HG03575 (cell line): ENCODE data around the gene PKD1.

ENCODE experiments used
- ATAC-seq: cut with Tn5 transposase; IDR thresholded peaks from one replicate; pipeline ENCODE4 v1.9.1; 2021; ENCODE audit not compliant: unreplicated experiment, insufficient number of reproducible peaks, low FRiP score; ENCODE audit errors: extremely low read depth

PKD1 gene

DNA sequence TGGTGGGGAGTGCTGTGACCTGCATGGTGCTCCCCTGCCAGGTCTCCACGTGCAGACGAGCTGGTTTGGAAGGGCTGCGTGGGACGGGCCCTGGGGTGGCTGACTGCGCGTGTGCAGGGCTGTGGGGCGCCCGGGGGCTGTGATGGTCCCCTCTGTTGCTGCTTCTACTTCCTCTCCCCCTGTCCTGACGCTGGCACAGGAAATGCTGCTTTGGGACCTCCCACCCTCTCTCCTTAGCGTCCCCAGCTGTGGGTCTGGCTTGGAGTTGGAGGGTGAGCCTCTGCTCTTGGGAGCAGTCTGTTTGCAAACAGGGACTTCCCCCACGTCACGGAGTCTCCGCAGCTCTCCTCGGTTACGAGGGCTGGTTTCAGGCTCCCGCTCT is 52.7 kb downstream of the PKD1 start:
- ATAC-seq: no peak

- ATAC-seq: no peak
Measured at GRCh38 chr16:2082171-2082982, 53.3 kb downstream of the PKD1 start.

DNA sequence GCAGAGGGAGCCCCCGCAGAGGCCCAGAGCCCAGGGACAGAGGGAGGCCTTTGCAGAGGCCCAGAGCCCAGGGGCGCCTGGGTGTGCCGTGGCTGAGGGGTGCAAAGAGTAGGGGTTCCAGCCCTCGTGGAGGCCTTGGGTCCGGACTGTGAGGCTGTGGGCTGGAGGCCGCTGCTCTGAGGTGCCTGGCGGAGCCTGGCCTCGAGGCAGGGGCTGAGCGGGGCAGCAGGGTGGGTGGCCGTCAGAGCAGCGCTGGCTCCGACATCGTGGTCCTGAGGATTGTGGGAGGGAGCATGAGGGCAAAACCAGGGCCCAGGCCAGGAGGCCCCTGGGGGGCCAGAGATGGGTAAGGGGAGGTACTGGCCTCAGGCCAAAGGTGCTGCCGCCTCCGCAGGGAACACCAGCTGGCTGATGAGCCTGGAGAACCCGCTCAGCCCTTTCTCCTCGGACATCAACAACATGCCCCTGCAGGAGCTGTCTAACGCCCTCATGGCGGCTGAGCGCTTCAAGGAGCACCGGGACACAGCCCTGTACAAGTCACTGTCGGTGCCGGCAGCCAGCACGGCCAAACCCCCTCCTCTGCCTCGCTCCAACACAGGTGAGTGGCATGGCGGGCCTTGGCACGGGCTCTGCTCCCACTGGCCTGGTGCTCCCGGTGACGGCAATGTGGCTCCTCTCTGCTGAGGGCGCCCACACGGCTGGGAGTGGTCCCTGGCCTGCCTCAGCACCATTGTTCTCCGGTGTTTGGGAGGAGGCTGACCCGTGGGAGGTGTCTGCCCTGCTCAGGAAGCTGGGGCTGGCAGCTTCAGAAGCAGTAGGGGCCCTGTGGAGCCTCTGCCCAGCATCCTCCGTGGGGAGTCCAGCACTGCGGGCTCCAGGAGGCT is 54.3 kb downstream of the PKD1 start:
- no peak for ATAC-seq

- no peak for ATAC-seq
Measured at GRCh38 chr16:2079991-2080390, 55.7 kb downstream of the PKD1 start.

- no peak for ATAC-seq
Measured at GRCh38 chr16:2079311-2079800, 56.3 kb downstream of the PKD1 start.

DNA sequence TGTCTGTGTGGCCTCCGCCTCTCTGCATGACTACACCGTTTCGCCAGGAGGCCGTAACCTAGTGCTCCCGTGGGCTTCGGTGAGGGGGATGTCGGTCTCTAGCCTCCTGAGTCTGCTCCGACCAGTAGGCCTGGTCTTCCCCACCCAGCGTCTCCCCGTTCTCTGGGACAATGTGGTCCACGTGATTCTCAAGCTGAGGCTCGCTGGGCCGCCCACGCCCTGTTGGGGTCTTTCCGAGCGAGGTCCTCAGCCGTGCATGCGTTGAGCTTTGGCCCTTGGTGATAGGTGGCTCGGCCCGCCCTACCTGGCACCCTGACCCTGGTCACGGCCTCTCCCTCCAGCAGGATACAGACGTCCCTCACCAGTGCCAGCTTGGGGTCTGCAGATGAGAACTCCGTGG is 57.0 kb downstream of the PKD1 start:
- ATAC-seq: no peak

GRCh38 chr16:2078096-2078495 is 57.6 kb downstream of the PKD1 start:
- ATAC-seq: no peak

DNA sequence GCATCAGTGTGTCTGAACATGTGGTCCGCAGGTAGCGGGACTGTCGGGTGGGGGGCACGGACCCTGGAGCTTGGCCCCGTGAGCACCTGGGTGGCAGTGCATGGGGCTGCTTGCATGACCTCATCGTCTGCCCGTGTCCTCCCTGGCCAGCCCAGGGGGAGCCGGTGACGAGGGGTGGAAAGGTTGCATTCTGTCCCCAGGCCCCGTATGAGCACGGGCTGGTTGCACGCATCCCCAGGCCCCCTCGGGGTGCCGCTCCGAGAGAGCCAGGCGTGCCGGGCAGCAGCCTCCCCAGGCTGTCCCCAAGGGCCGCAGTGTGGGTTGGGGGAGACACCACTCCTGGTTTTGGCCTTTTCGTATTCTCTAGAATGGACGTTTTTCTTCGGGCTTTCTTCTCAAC is 58.0 kb downstream of the PKD1 start:
- no peak for ATAC-seq

- ATAC-seq: no peak
Measured at GRCh38 chr16:2077016-2077415, 58.7 kb downstream of the PKD1 start.

GRCh38 chr16:2076072-2076865 is 59.4 kb downstream of the PKD1 start:
- no peak for ATAC-seq

DNA sequence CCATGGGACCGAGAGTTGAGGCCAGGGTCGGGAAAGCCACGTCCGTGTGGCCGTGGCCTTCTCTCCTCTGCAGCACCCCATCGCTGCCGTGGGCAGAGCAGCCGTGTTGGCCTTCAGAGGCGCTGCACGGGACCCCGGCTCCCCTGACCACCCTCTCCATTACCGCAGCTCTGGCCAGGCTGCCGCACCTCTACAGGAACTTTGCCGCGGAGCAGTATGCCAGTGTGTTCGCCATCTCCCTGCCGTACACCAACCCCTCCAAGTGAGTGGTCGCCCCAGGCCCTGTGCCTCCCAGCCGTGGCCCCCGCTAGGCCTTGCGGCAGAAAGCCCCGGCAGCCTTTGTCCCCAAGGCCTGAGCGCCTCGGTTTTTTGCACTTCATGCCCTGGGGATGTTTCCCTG is 60.1 kb downstream of the PKD1 start:
- no peak for ATAC-seq

DNA sequence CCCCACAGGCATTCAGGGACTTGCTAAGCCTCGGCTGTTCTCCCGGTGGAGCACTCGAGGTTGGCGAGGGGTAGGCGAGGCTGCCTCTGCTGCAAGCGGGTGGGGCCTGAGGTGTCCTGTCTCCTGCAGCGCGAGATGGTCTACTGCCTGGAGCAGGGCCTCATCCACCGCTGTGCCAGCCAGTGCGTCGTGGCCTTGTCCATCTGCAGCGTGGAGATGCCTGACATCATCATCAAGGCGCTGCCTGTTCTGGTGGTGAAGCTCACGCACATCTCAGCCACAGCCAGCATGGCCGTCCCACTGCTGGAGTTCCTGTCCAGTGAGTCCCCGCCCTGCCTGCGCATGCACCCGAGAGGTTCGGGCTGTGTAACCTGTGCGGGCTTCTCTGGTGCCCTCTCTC is 61.6 kb downstream of the PKD1 start:
- ATAC-seq: no peak

DNA sequence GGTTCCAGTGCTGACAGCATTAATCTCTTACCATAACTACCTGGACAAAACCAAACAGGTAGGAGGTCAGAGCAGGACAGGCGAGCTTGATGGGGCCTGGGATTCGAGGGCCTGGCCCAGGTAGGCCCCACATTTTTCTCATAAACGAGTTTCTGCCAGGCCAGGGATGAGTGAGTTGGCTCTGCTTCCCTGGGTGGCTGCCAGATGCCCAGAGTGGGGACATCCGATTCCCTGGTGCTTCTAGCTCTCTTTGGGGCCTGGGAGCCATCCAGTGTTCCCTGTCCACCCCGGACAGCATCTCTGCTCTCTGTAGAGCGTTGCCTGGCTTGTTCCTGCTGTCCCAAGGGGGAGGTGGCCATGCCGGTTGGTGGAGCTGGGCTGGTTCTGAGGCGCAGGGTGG is 62.8 kb downstream of the PKD1 start:
- ATAC-seq: no peak

DNA sequence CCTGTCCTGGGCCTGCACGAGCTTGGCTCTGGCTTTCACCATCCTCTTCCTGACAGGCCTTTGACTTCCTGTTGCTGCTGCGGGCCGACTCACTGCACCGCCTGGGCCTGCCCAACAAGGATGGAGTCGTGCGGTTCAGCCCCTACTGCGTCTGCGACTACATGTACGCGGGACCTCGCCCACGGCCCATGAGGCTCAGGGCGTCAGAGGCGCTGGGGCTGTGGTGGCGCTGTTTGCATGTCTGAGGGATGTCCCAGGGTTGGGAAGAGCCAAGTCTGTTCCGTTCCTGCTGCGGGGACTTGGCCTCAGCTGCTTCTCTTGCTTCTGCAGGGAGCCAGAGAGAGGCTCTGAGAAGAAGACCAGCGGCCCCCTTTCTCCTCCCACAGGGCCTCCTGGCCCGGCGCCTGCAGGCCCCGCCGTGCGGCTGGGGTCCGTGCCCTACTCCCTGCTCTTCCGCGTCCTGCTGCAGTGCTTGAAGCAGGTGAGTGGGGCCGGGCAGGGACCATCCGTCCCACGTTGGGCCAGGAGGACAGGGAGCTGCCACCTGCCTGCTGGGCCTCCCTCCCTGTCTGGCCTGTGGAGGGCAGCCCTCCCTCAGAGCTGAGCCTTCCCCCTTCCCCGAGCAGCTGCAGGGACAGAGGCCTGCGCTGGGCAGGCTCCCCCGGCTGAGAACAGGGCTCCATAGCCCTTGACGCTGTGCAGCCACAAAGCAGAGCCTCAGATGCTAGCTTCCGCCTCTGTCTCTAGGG is 64.1 kb downstream of the PKD1 start:
- no peak for ATAC-seq

- ATAC-seq: no peak
Measured at GRCh38 chr16:2070576-2071453, 64.9 kb downstream of the PKD1 start.

- no peak for ATAC-seq
Measured at GRCh38 chr16:2066139-2066538, 69.6 kb downstream of the PKD1 start.

DNA sequence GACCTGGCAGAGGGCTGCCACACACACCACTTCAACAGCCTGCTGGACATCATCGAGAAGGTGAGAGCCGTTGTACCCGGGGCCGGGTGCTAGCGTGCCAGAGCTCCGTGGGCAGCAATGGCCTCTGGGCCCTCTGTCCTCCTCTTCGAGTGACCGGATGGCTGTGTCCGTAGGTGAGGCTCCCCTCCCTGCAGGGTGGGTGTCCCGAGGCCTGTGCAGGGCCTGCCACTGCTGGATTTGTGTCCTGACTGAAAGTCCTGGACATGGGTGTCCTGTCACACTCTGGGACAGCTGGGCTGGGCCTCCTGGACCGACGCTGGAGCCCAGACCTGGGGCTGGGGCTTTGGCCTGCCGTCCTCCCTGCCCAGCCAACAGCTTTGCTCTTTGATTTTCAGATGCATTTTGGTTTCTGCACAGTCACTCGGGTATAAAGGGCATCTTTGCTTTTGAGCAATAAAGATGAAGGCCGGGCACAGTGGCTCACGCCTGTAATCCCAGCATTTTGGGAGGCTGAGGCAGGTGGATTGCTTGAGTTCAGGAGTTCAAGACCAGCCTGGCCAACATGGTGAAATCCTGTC is 71.2 kb downstream of the PKD1 start:
- no peak for ATAC-seq
